GM12874 (cell line): Measurements from ENCODE around the gene PLAGL1.

ENCODE experiments used
- CTCF ChIP-seq: IDR thresholded peaks from 2 replicates; pipeline ENCODE4 v1.5.1; 2011; ENCODE audit warnings: low read depth, mild to moderate bottlenecking, control low read depth, low read length, moderate library complexity; ENCODE audit not compliant: insufficient read depth

The PLAGL1 gene

GRCh38 chr6:144036064-144036834, 28.2 kb upstream of the PLAGL1 start:
- TF ChIP-seq CTCF: no peak

GRCh38 chr6:144035416-144035815, 27.4 kb upstream of the PLAGL1 start:
- no peak for TF ChIP-seq CTCF

GRCh38 chr6:144033816-144034735, 26.0 kb upstream of the PLAGL1 start:
- no peak for TF ChIP-seq CTCF

- no peak for TF ChIP-seq CTCF
Measured at GRCh38 chr6:144029452-144029851, 21.4 kb upstream of the PLAGL1 start.

GRCh38 chr6:144027932-144028587, 20.0 kb upstream of the PLAGL1 start:
- TF ChIP-seq CTCF: no peak

GRCh38 chr6:144023216-144023615, 15.2 kb upstream of the PLAGL1 start:
- TF ChIP-seq CTCF: no peak

GRCh38 chr6:144019929-144020328, 11.9 kb upstream of the PLAGL1 start:
- TF ChIP-seq CTCF: no peak
